Heart left ventricle (tissue), 13 donors: Measurements from ENCODE around the gene MBD1.

Experiments used
- POLR2A ChIP-seq, 2 donors: fragments of 450-650 bp; IDR thresholded peaks; one replicate each; pipeline ENCODE4 v1.6.1; 2017; ENCODE audit warnings: antibody characterized with exemption in 2 of 2, mild to moderate bottlenecking in 2 of 2, moderate library complexity in 2 of 2
- TF ChIP-seq, protein P1 (sequence below), 12 donors: fragments of 200-600 bp; sonication (generic) in 4 of 12; IDR thresholded peaks; one replicate each; pipeline versions ENCODE4 v1.5.0 to v1.8.0; 2018 to 2022; ENCODE audit warnings: antibody characterized with exemption in 12 of 12, mild to moderate bottlenecking in 5 of 12
- donor health status: ischemic (EF 13 %, LVEDD 7.1; RV severe dilation, severe dysfunction).
- donor health status: DM: no; HTN: yes; CAD: no.
- donor health status: DM: no; HTN: no; CAD: no.
- donor health status: ischemic (EF 25% LVEDD 6.9; RV normal size, moderate dysfunction).
- donor health status: ischemic (EF 25% LVEDD 5.7; RV mildly dilated, moderate dysfunction).
- donor health status: ischemic (EF 35%, LVEDD 5.7; RV mildly dilated, moderate dysfunction).
- donor health status: nonischemic (EF 11% LVEDD 7.7; RV severe dilation, severe dysfunction).
- donor health status: DM: yes; HTN: yes; CAD: no.
- donor health status: PGD.
- donor health status: ischemic (EF 29% LVEDD 5.4; RV normal size, mild dysfunction).
- donor health status: nonischemic (EF 23%, LVEDD 6.1; RV moderate dilation, normal function).

DNA sequence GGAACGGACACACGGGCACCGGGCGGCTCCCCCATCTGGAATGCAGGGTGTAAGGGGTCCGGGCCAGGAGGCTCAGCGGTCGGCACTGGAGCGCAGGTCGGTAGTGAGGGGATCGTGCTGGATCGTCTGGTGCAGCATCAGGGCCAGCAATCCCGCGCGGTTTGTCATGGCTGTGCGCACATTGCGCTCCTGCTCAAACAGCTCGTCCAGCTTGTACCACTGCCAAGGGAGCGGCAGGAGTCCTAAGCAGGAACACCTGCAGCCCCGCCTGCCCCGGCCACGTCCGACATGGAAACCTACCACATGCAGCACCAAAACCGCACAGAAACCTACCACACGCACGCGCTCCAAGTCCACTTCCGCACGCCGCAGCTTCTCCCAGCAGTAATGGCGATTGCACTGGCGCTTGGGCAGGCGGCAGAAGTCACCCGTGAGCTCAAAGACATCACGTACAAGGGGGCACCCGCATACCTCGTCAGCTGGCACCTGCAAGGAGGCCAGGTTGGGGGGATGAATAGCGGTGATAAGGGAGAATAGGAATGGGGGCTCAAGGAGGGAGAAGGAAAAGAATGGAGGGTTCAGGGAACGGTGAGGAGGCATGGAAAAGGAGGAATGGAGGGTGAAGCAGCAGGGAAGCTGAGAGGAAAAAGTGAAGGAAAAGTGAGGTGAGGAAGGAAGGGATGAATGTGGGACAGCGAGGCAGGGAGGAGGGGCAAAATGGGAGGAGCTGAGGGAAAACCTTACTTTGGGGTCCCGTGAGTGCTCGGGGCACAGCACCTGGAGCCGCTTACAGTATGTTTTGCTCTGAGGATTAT is 1.4 kb upstream of the MBD1 start:
- TF ChIP-seq, protein P1, sequence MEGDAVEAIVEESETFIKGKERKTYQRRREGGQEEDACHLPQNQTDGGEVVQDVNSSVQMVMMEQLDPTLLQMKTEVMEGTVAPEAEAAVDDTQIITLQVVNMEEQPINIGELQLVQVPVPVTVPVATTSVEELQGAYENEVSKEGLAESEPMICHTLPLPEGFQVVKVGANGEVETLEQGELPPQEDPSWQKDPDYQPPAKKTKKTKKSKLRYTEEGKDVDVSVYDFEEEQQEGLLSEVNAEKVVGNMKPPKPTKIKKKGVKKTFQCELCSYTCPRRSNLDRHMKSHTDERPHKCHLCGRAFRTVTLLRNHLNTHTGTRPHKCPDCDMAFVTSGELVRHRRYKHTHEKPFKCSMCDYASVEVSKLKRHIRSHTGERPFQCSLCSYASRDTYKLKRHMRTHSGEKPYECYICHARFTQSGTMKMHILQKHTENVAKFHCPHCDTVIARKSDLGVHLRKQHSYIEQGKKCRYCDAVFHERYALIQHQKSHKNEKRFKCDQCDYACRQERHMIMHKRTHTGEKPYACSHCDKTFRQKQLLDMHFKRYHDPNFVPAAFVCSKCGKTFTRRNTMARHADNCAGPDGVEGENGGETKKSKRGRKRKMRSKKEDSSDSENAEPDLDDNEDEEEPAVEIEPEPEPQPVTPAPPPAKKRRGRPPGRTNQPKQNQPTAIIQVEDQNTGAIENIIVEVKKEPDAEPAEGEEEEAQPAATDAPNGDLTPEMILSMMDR (IDR thresholded peaks at IDR 0.05): no peak
- no peak for TF ChIP-seq POLR2A (IDR thresholded peaks at IDR 0.05)
